Sigmoid colon (tissue), 7 donors: ENCODE results near the gene GNA12. TPM values are rescaled to one million over a fixed set of nuclear protein-coding genes. Genes with fewer than 3 reads are reported as not detected.
"Not testable (repeated sequence)": the region's sequence is repeated elsewhere in the genome, so short reads cannot be mapped to it uniquely, and the experiment has no call there.

Source experiments
- DNase-seq: peaks from one replicate; pipeline ENCODE4 v3.0.0-alpha.2; 2019
- H3K27ac ChIP-seq, 4 donors: fragments of 200-600 bp; sonication (generic); one replicate each; pipeline ENCODE4 v1.5.1; 2016 to 2019; ENCODE audit warnings: mild to moderate bottlenecking in 1 of 4
- H3K27me3 ChIP-seq, 3 donors: fragments of 200-600 bp; sonication (generic); one replicate each; pipeline ENCODE4 v1.5.1; 2019; ENCODE audit warnings: mild to moderate bottlenecking in 1 of 3
- H3K36me3 ChIP-seq, 4 donors: fragments of 200-600 bp; sonication (generic); one replicate each; pipeline ENCODE4 v1.5.1; 2016 to 2019
- H3K4me1 ChIP-seq, 4 donors: fragments of 200-600 bp; sonication (generic); one replicate each; pipeline ENCODE4 v1.5.1; 2017 to 2019
- H3K4me3 ChIP-seq, 4 donors: fragments of 200-600 bp; sonication (generic); one replicate each; pipeline ENCODE4 v1.5.1; 2017 to 2019; ENCODE audit warnings: mild to moderate bottlenecking in 2 of 4, moderate library complexity in 1 of 4
- H3K9me3 ChIP-seq, 4 donors: fragments of 200-600 bp in 3 of 4; sonication (generic) in 3 of 4; one replicate each; pipeline versions ENCODE4 v1.5.1 to v1.6.1; 2013 to 2019
- EP300 ChIP-seq, 4 donors: sonication (generic); formaldehyde crosslinking; IDR thresholded peaks; one replicate each; pipeline ENCODE4 v1.6.1; 2017; ENCODE audit warnings: antibody characterized with exemption in 4 of 4
- POLR2A ChIP-seq, 2 donors: fragments of 450-650 bp; IDR thresholded peaks; one replicate each; pipeline ENCODE4 v1.6.1; 2016; ENCODE audit warnings: antibody characterized with exemption in 2 of 2, mild to moderate bottlenecking in 2 of 2, moderate library complexity in 2 of 2
- POLR2AphosphoS5 ChIP-seq, 4 donors: sonication (generic); formaldehyde crosslinking; IDR thresholded peaks; one replicate each; pipeline ENCODE4 v1.6.1; 2017; ENCODE audit warnings: antibody characterized with exemption in 4 of 4
- WGBS, 2 donors: extraction: QIAGEN DNeasy Blood & Tissue Kit; methylation state at CpG; one replicate each; pipeline ENCODE4 v1.1.7; 2013; 5-methylcytosine and 5-hydroxymethylcytosine counted together
- intact Hi-C: fragments of 100-400 bp; cut with DNase I; formaldehyde crosslinking; loops from one replicate; pipeline ENCODE4 v1.15.1; 2023
- polyA plus RNA-seq, 3 donors: library from polyadenylated mRNA; stranded (reverse); fragments of 200-250 nt; gene quantifications; one replicate each; pipeline ENCODE4 v1.2.3, GENCODE V29; 2013
- total RNA-seq, 4 donors: library from RNA; depleted of rRNA; stranded (reverse); fragments of >200 nt; gene quantifications; one replicate each; pipeline ENCODE4 v1.1.0, GENCODE V29; 2016
- TF ChIP-seq, protein P1 (sequence below), 4 experiments: fragments of 450-650 bp in 3 of 4; fragments of 200-600 bp in 1 of 4; IDR thresholded peaks; one replicate each; pipeline ENCODE4 v1.5.1; 2016 to 2019; ENCODE audit warnings: antibody characterized with exemption in 4 of 4, mild to moderate bottlenecking in 3 of 4, moderate library complexity in 2 of 4
- donor health status: healthy with polysubstance abuse.
- donor health status: Bipolar disorder and iron deficiency.
- donor health status: healthy.

GNA12 gene
- total and polyA plus RNA-seq, 7 donors, result 13.2 to 46.5 (median 22.0) TPM

DNA sequence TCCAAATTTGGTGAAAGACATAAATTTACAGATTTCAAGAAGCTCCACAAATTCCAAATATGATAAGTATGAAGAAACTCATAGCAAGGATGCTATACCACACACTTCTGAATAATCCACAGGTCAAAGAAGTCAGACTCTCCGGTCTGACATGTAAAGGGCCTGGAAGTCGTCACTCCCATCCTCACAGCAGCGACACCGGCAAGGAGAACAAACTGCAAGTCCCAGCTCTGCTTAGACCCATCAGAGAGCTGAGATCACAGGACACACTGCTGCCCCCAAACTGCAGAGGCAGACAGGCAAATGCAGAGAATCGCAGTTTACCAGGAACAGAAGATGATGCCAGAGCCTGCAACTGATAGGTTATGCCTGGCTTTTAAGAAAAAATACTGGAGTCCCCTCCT, 94.1 kb downstream of the GNA12 start:
- no peak for DNase-seq
- Histone ChIP-seq H3K27ac (peak overlapping the region in 2 of 4 donors; percentile 19 to 44), H3K9me3 (no peaks in the 10 kb centered on the region), H3K4me1 (peaks cover 0 to 21% (median 12%) of the 10 kb centered on the region in 4 donors), H3K4me3 (no peak overlapping the region), H3K36me3 (no peaks in the 10 kb centered on the region), H3K27me3 (no peaks in the 10 kb centered on the region)
- peak in 1 of 4 donors; percentile 25 for TF ChIP-seq POLR2AphosphoS5 (IDR thresholded peaks at IDR 0.05)
- TF ChIP-seq, protein P1, sequence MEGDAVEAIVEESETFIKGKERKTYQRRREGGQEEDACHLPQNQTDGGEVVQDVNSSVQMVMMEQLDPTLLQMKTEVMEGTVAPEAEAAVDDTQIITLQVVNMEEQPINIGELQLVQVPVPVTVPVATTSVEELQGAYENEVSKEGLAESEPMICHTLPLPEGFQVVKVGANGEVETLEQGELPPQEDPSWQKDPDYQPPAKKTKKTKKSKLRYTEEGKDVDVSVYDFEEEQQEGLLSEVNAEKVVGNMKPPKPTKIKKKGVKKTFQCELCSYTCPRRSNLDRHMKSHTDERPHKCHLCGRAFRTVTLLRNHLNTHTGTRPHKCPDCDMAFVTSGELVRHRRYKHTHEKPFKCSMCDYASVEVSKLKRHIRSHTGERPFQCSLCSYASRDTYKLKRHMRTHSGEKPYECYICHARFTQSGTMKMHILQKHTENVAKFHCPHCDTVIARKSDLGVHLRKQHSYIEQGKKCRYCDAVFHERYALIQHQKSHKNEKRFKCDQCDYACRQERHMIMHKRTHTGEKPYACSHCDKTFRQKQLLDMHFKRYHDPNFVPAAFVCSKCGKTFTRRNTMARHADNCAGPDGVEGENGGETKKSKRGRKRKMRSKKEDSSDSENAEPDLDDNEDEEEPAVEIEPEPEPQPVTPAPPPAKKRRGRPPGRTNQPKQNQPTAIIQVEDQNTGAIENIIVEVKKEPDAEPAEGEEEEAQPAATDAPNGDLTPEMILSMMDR (IDR thresholded peaks at IDR 0.05), result no peak
- intact Hi-C loops, result no loop called here
- WGBS, 2 donors, result 92 to 98% methylated on average over 5 of the region's 5 CpGs

DNA sequence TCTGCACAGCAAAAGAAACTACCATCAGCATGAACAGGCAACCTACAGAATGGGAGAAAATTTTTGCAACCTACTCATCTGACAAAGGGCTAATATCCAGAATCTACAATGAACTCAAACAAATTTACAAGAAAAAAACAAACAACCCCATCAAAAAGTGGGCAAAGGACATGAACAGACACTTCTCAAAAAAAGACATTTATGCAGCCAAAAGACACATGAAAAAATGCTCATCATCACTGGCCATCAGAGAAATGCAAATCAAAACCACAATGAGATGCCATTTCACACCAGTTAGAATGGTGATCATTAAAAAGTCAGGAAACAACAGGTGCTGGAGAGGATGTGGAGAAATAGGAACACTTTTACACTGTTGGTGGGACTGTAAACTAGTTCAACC, 95.4 kb downstream of the GNA12 start:
- intact Hi-C loops, H3K27ac ChIP-seq, H3K9me3 ChIP-seq, H3K36me3 ChIP-seq, H3K4me3 ChIP-seq, DNase-seq, H3K27me3 ChIP-seq: not testable (repeated sequence)
- peaks cover 0 to 16% (median 9%) of the 10 kb centered on the region in 4 donors for H3K4me1 ChIP-seq

DNA sequence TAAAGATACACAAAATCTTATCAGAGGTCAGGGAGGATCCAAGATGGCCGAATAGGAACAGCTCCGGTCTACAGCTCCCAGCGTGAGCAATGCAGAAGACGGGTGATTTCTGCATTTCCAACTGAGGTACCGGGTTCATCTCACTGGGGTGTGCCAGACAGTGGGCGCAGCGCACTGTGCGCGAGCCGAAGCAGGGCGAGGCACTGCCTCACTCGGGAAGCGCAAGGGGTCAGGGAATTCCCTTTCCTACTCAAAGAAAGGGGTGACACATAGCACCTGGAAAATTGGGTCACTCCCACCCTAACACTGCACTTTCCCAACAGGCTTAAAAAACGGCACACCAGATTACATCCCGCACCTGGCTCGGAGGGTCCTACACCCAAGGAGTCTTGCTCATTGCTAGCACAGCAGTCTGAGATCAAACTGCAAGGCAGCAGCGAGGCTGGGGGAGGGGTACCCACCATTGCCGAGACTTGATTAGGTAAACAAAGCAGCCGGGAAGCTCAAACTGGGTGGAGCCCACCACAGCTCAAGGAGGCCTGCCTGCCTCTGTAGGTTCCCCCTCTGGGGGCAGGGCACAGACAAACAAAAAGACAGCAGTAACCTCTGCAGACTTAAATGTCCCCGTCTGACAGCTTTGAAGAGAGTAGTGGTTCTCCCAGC, 100.5 kb downstream of the GNA12 start:
- WGBS, 2 donors, result 93 to 95% methylated on average over 20 of the region's 20 CpGs
- H3K9me3 ChIP-seq, H3K27ac ChIP-seq, H3K36me3 ChIP-seq, H3K27me3 ChIP-seq, DNase-seq, intact Hi-C loops, H3K4me1 ChIP-seq, H3K4me3 ChIP-seq: not testable (repeated sequence)

DNA sequence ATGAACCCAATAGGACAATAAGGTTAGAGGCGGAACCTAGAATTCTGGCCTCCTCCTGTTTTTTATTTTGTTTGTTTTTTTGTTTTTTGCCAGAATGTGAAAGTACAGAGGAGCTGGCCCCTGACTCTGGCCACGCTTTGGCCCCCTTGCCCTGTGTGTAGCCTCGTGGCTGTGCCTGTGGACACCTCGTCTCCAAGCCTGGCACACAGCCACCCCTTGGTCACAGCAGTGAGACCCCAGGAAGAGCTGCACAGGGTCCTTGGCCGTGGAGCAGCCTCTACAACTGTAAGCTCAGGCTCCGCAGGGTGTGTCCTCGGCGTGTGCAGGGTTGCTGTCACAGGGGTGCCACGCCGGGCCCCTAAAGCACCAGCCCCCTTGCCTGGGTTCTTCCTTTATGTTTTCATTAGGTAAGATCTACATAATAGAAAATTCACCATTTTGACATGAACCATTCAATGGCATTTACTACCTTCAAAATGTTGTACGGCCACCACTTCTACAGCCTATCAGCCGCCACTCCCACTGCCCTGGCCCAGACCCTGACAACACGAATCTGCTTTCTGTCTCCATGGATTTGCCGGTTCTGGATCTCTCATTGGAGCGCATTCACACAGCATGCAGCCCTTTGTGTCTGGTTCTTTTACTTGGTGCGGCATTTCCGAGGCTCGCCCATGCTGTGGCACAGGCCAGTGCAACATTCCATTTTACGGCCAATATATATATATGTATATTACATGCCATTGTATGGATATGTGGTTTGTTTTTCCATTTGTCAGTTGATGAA, 105.2 kb downstream of the GNA12 start:
- Histone ChIP-seq H3K9me3 (no peaks in the 10 kb centered on the region), H3K27me3 (no peaks in the 10 kb centered on the region), H3K36me3 (no peaks in the 10 kb centered on the region), H3K27ac (peak overlapping the region; percentile 45 to 74 (median 69)), H3K4me1 (peaks cover 0 to 45% (median 34%) of the 10 kb centered on the region in 4 donors), H3K4me3 (no peak overlapping the region)
- TF ChIP-seq, protein P1 (IDR thresholded peaks at IDR 0.05), result no peak
- TF ChIP-seq POLR2AphosphoS5 (IDR thresholded peaks at IDR 0.05), result no peak
- no peak for TF ChIP-seq POLR2A (IDR thresholded peaks at IDR 0.05)
- no peak for TF ChIP-seq EP300 (IDR thresholded peaks at IDR 0.05)
- DNase-seq, result peak; percentile 69
- WGBS, 2 donors, result 95 to 96% methylated on average over 19 of the region's 19 CpGs
- intact Hi-C loops, result loop anchor here (1.0 kb wide), 1 partner anchor 18 kb away; no protein-coding TSS in a partner anchor

DNA sequence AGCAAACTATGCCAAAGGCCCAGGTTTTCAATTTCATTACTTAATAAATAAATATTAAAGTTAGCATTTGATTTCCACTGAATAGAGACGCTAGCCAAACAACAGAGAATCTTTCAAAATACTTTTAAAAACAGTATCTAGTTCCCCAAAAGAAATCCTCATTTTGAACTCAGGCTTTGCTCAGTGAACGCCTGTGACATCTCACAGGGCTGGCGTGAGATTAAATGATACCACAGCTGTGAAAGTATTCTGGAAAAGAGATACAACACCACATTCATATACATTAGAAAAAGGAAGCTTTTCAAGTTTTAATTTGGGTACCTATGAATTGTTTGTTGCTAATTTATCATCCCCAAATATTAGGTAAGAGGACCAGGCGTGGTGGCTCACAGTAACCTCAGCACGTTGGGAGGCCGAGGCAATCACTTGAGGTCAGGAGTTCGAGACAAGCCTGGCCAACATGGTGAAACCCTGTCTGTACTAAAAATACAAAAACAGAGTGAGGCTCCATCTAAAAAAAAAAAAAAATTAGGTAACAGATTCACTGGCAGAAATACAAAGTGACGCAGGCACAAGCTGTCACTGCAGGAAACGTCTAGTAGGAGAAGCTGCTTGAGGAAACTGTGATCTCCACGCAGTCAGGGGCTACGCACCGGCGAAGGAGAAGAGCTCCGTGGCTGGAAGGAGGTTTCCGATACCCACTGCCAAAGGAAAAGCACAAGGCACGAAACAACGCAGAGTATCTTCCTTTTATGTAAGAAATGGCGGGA, 106.2 kb downstream of the GNA12 start:
- no peaks in the 10 kb centered on the region for H3K27me3 ChIP-seq
- TF ChIP-seq POLR2AphosphoS5 (IDR thresholded peaks at IDR 0.05) (peak; percentile 48 to 79 (median 63)), EP300 (IDR thresholded peaks at IDR 0.05) (peak in 2 of 4 donors; percentile 52 to 56), POLR2A (IDR thresholded peaks at IDR 0.05) (peak in 1 of 2 donors; percentile 24)
- TF ChIP-seq, protein P1 (IDR thresholded peaks at IDR 0.05), result no peak
- no peaks in the 10 kb centered on the region for H3K36me3 ChIP-seq
- no peaks in the 10 kb centered on the region for H3K9me3 ChIP-seq
- peak overlapping the region in 1 of 4 donors; percentile 13 for H3K4me3 ChIP-seq
- WGBS, 2 donors, result 64 to 82% methylated on average over 18 of the region's 18 CpGs
- intact Hi-C loops, result loop anchor here (1.0 kb wide), 1 partner anchor 19 kb away; no protein-coding TSS in a partner anchor
- H3K4me1 ChIP-seq, result peaks cover 0 to 55% (median 44%) of the 10 kb centered on the region in 4 donors
- H3K27ac ChIP-seq, result peak overlapping the region; percentile 45 to 74 (median 69)
- DNase-seq, result peak; percentile 93

DNA sequence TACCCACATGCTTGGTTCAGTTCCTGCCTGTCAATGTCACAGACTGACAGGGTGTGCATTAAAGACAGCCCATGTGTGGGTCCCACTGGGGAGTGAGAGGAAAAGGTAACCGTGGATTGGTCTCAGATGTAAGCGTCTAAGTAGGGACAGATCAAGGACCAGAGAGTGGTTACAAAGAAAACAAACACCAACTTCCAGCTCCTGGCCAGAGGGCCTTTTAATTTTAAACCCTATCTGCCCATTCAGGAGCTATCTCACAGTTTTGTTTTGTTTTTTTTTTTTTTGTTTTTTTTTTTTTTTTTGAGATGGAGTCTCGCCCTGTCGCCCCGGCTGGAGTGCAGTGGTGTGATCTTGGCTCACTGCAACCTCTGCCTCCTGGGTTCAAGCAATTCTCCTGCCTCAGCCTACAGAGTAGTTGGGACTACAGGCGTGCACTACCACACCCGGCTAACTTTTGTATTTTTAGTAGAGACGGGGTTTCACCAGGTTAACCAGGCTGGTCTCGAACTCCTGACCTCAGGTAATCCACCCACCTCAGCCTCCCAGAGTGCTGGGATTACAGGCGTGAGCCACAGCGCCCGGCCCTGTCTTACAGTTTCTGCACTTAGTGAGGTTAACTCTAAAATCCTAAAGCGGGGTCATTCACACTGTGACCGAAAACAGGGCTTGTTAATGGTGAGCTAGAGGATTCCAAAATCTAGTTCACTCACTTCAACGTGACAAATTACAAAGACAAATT, 106.9 kb downstream of the GNA12 start:
- intact Hi-C loops, H3K27me3 ChIP-seq, H3K9me3 ChIP-seq, H3K36me3 ChIP-seq, H3K4me3 ChIP-seq: not testable (repeated sequence)
- Histone ChIP-seq H3K4me1 (peaks cover 0 to 63% (median 49%) of the 10 kb centered on the region in 4 donors), H3K27ac (peak overlapping the region; percentile 45 to 74 (median 69))
- 93 to 94% methylated on average over 15 of the region's 15 CpGs for WGBS, 2 donors
- DNase-seq, result peak; percentile 62
